Endothelial cell of hepatic sinusoid (primary cell): Measurements from ENCODE around the gene TBXAS1.
"Not testable (repeated sequence)": the region's sequence is repeated elsewhere in the genome, so short reads cannot be mapped to it uniquely, and the experiment has no call there.

Experiments
- in situ Hi-C: cut with HindIII; loops from 2 replicates; pipeline ENCODE4 v1.10.0; 2017; ENCODE audit warnings: low sequenced_read_pairs

The TBXAS1 gene

GRCh38 chr7:139825666-139826290, 3.3 kb upstream of the TBXAS1 start:
- in situ Hi-C loops, result no loop called here

GRCh38 chr7:139827042-139827441, 2.0 kb upstream of the TBXAS1 start:
- in situ Hi-C loops, result no loop called here

GRCh38 chr7:139828446-139828845, 618 bp upstream of the TBXAS1 start:
- in situ Hi-C loops, result no loop called here

- in situ Hi-C loops, result no loop called here
These were observed 682 bp downstream of the TBXAS1 start for GRCh38 chr7:139829775-139830117.

GRCh38 chr7:139830292-139830691, 1.2 kb downstream of the TBXAS1 start:
- in situ Hi-C loops, result no loop called here

- in situ Hi-C loops, result no loop called here
These were observed 1.9 kb downstream of the TBXAS1 start for GRCh38 chr7:139830782-139831501.

- in situ Hi-C loops, result not testable (repeated sequence)
These were observed 6.8 kb downstream of the TBXAS1 start for GRCh38 chr7:139835848-139836247.

- in situ Hi-C loops, result not testable (repeated sequence)
These were observed 8.2 kb downstream of the TBXAS1 start for GRCh38 chr7:139837291-139837690.

- in situ Hi-C loops, result no loop called here
These were observed 9.2 kb downstream of the TBXAS1 start for GRCh38 chr7:139838276-139838675.

- in situ Hi-C loops, result no loop called here
These were observed 9.8 kb downstream of the TBXAS1 start for GRCh38 chr7:139838876-139839275.

GRCh38 chr7:139840776-139841175, 11.7 kb downstream of the TBXAS1 start:
- in situ Hi-C loops, result no loop called here

GRCh38 chr7:139842401-139843210, 13.5 kb downstream of the TBXAS1 start:
- in situ Hi-C loops, result no loop called here

GRCh38 chr7:139843211-139843537, 14.1 kb downstream of the TBXAS1 start:
- in situ Hi-C loops, result not testable (repeated sequence)

GRCh38 chr7:139844779-139845442, 15.8 kb downstream of the TBXAS1 start:
- in situ Hi-C loops, result no loop called here

- in situ Hi-C loops, result no loop called here
These were observed 16.4 kb downstream of the TBXAS1 start for GRCh38 chr7:139845443-139845805.

- in situ Hi-C loops, result no loop called here
These were observed 17.2 kb downstream of the TBXAS1 start for GRCh38 chr7:139846297-139846696.

GRCh38 chr7:139848274-139848673, 19.2 kb downstream of the TBXAS1 start:
- in situ Hi-C loops, result no loop called here

GRCh38 chr7:139850906-139851305, 21.8 kb downstream of the TBXAS1 start:
- in situ Hi-C loops, result loop anchor here (5.0 kb wide), 1 partner anchor 54 kb away; no protein-coding TSS in a partner anchor

GRCh38 chr7:139851770-139852481, 22.9 kb downstream of the TBXAS1 start:
- in situ Hi-C loops, result loop anchor here (5.0 kb wide), 1 partner anchor 55 kb away; no protein-coding TSS in a partner anchor

- in situ Hi-C loops, result loop anchor here (5.0 kb wide), 1 partner anchor 55 kb away; no protein-coding TSS in a partner anchor
These were observed 23.4 kb downstream of the TBXAS1 start for GRCh38 chr7:139852482-139852845.
